ENCODE measurements around the gene ANO6.
"Not testable (repeated sequence)": the region's sequence is repeated elsewhere in the genome, so short reads cannot be mapped to it uniquely, and the experiment has no call there.

Gene ANO6

GRCh38 chr12:45314770-45315169 is 98.9 kb downstream of the ANO6 start:
- DNase-seq, result no peak

GRCh38 chr12:45315462-45315861 is 99.6 kb downstream of the ANO6 start:
- DNase-seq, result no peak

- not testable (repeated sequence) for DNase-seq
These were observed 101.4 kb downstream of the ANO6 start for GRCh38 chr12:45317261-45317660.

DNA sequence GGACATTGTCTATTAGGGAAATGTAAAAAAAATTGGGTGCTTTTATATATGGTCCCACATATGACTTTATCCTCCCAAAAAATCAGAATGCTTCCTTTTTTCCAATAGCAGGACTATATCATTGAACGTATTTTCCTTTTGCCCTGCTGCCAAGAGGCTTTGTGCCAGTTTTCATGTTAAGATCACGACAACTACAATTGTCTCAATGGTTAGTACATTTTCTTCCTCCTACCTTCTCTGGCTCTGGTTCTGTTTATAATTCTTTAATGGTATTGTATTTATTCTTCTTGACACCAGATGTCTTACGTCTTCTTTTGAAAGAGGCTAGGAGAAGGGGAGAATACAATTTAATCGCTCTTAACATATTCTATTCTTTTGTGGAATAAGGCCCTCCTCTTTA is 106.9 kb downstream of the ANO6 start:
- DNase-seq, result no peak

DNA sequence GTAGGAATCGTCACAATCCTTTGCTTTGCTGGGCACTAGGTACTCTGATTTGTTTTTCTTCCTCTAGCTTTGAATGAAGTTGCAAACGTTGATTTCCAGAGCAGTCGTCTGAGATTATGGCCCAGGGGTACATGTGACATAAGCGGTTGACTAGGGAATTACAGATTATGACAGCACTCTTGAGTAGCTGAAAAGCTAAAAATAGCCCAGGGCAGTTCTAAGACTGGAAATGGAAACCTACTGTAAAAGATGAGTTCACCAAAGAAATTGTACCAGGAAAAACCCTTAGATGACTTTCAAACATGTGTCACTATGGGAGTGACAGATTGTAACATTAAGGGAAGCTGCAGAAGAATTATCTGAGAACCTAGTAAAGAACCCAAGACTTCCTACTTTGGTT is 108.5 kb downstream of the ANO6 start:
- no peak for DNase-seq

DNA sequence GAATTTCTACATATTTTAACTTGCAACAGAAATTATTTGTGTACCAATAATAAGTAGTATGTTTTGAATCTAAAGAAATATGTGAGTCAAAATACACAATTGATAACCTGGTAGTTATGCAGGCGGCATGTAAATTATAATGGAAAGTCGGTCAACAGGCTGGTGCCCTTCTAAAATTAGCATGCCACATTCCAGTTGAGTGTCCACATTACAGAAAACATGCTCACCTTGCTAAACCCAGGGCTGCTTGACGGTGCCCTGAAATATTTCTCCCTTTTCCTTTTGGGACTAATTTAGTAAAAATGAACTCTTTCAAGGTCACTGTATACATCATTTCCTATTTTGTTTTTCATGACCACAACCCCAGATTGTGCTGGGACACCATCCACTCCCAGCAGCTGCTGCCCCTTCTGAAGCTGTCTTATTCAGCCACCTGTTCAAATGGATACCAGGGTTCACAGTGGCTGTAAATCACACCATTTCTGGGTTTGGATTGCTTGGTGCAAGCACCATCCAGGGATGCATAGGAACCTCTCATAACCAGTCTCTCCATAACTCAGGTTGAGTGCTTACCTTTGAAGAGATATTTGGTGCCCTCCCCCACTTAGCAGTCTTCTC is 110.6 kb downstream of the ANO6 start:
- DNase-seq, result no peak

DNA sequence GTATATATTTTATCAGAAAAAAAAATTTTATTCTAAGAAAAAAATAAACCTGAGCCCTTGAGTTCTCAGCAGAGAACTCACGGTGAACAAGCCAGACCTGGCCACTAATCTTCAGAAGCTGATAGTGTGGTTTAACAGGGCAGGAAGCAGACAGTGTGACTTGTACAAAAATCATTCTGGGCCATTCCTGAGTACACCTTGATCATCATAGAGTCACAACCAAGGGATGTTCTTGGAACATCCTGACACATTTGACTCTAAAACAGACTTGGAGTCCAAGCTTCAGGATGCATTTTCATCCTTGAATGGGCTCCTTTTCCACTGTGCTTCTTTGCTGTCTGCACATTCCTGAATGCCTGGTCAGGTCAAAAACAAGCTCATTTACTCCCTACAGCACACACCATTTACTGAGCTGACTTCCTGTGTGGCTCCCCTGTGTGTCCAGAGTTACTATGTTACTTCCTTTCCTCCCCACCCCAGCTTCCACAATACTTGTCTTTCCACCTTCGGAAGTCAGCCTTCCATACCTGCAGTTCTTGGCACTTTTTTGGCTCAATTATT is 112.0 kb downstream of the ANO6 start:
- DNase-seq, result no peak

DNA sequence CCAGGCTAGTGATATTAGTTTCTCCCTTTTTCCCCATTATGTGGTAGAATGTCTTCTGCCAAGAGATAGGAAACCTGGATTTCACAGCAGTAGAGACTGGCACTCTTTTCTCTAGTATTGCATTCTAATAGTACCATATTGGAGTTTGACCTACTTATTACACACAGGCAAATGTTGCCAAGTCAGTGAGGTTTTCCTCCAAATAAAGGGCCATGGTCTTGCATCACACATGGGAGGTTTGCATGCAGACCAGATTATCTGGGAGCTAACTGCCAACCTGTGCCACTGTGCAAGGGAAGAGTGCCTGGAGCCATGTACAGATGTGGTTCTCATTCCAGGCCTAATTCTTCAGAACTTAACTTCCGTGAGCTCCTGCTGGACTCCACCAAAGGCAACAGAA is 113.3 kb downstream of the ANO6 start:
- no peak for DNase-seq

GRCh38 chr12:45329702-45330101 is 113.8 kb downstream of the ANO6 start:
- DNase-seq, result no peak

- no peak for DNase-seq
These were observed 115.7 kb downstream of the ANO6 start for GRCh38 chr12:45331552-45331951.

DNA sequence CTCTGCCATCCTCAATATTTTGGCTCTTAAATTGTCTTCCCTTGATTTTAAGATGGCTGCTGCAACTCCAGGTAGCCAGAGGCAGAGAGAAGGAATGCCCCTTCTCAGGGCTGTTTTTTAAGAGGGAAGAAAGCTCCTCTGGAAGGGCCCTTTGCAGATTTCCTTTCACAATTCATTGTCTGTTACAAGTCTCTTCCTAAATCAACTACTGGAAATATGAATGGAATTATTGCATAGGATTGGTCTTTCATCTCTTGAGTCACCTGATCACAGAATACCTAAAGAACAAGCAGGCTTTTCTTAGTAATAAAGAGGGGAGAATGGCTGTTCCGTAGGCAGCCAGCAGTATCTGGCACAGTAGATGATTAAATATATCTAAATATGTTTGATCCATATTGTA is 118.5 kb downstream of the ANO6 start:
- DNase-seq, result no peak

DNA sequence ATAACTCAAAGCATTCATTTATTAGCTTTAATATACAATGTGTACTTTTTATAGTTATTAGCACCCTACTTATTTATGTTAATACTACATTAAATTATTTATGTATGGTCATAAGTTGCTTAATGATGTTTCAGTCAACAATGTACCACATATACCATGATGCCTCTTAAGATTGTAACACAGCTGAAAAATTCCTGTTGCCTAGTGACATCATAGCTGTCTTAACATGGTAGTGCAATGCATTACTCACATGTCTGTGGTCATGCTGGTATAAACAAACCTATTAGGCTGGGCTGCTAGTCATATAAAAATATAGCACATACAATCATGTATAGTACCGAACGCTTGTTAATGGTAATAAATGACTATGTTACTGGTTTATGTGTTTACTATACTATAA is 120.4 kb downstream of the ANO6 start:
- no peak for DNase-seq

GRCh38 chr12:45336762-45337596 is 121.1 kb downstream of the ANO6 start:
- no peak for DNase-seq

- no peak for DNase-seq
These were observed 121.9 kb downstream of the ANO6 start for GRCh38 chr12:45337835-45338234.

- no peak for DNase-seq
These were observed 122.4 kb downstream of the ANO6 start for GRCh38 chr12:45338272-45338671.

- DNase-seq, result no peak
These were observed 123.1 kb downstream of the ANO6 start for GRCh38 chr12:45339035-45339434.

DNA sequence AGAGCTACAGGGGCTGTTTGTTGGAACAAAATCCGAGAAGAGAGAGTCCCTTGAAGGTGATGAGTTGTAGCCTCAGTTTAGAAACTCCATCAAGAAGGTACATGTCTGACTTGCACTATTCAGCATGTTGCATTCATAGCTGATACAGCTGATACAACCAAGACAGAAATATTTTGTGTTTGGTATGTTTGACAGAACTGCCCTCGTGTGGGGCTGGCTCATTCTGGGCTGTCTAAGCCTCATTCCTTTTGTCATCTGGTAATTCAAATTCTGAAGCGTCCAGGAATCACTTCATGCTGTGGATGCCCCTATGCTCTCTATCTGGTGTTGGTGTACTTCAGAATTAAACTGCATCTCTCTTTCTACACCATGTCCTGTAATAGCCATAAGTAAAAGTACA is 126.3 kb downstream of the ANO6 start:
- no peak for DNase-seq

DNA sequence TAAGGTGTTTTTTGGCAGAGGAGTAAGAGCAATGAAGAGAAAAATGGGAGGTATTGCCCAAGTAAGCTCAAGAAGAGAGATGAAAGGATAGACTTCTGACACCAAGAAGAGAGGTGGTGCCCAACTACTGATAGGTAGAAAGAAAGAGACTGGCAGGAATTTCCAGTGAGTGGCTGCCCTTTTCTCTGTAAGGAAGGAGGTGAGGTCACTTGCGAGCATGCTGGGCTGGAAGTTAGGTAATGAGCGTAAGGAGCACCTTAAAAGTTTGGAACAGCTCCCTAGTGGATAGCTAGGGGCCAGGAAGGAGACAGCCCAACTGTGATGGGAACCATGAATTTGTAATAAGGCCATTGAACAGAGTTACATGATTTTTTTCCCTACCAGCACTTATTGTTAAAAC is 127.0 kb downstream of the ANO6 start:
- no peak for DNase-seq

DNA sequence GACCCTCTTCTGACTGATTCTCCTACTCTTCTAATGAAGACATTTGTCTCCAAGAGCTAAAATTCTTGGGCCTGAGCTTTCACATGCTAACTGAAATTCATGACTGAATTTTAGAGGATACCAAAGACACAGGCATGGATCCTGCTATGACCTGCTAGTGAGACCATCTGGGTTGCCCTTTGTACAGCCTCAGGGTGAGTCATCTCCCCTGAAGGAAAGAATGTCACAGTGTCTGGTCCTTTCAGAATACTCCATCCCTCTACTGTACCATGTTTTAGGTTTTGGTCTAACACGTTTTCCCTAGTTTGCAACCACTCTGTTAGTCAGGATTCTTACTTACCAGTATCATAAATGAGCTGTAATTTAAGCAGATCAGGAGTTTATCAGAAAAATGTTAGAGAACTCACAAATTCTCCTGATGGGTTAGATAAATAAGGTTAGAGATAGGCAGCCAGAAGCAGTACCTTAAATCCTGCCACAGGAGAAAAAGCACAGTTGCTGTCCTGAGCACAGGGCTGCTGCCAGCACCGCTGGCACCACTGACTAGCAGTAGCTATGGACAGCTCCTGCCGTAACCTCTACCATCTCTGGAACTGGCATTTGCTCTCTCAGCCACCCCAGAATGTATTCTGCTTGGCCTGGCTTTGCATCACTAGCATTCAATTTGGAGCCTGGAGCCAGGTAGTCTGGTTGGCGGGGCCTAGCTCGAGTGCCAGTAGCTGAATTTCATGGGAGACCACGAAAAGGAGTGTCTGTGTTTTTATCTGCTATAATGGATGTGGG is 127.6 kb downstream of the ANO6 start:
- no peak for DNase-seq

DNA sequence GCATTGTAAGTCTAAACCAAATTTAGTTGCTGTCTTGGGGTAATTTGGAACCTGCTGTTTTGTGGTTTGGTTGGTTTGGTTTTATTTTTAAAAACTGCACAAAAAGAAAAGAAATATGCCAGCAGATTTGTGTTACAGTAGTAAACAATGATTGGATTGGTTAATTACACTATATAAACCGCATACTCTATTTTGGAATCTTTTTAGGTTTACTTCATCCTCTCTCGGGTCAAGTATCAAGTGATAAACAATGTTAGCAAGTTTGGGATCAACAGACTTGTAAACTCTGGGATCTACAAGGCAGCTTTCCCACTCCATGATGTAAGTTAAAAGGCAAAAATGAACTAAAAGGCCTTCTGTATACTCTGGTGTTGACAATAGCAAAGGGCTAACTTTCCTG is 132.4 kb downstream of the ANO6 start:
- DNase-seq, result no peak

- no peak for DNase-seq
These were observed 133.1 kb downstream of the ANO6 start for GRCh38 chr12:45348986-45349385.

DNA sequence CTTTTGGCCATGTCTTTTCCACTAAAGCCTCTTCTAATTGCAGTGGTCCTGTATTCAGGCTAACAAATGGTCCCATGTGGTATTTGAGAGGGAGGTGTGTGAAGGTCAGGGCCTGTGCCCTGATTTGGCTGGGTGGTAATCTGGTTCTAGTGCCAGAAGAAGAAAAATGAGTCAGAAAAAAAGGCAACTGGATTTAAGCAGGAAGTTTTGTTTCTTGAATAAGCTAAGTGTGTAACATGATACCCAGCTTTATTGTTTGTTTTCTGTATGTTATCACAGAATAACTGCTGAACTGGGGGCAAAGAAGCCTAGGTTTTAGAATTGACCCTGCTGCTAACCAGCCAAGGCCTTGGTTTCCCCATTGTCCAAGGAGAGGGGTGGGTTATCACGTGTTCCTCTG is 134.0 kb downstream of the ANO6 start:
- no peak for DNase-seq

DNA sequence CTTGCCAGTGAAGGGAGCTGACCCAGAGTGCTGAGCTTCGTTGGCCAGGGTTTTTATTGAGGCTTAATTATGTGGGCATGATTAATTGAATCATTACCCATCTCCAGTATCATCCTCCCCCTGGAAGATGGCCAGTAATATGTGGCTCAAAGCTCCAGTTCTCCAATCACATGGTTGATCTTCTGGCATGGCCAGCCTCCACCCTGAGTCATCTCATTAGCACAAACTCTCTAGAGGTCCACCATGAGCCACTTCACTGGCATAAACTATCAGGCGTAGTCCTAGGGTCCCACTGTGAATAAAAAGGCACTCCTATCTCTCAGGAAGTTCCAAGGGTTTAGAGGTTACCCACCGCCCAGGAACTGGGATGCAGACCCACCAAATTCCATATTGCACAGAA is 135.0 kb downstream of the ANO6 start:
- no peak for DNase-seq

Measured in NCI-H1092 (cell line).